H9 (cell line): Measurements from ENCODE around the gene ZNF608. TPM values are rescaled to one million over a fixed set of nuclear protein-coding genes. Genes with fewer than 3 reads are reported as not detected.

Experiments
- DNase-seq: peaks from one replicate; pipeline ENCODE4 v3.0.0-alpha.2; 2017
- H2AFZ ChIP-seq: one replicate; pipeline ENCODE4 v1.6.1; 2013; ENCODE audit warnings: mild to moderate bottlenecking, low read length, control low read depth, moderate library complexity
- H2AK5ac ChIP-seq: 2 replicates; pipeline ENCODE4 v1.6.1; 2013; ENCODE audit warnings: low read length, control low read depth, mixed read lengths; ENCODE audit not compliant: insufficient read length
- H2BK120ac ChIP-seq: one replicate; pipeline ENCODE4 v1.6.1; 2013; ENCODE audit warnings: low read depth, mild to moderate bottlenecking, low read length, control low read depth, inconsistent platforms; ENCODE audit not compliant: poor library complexity, severe bottlenecking
- H2BK12ac ChIP-seq: 2 replicates; pipeline ENCODE4 v1.6.1; 2013; ENCODE audit warnings: low read length, control low read depth, mixed read lengths, low read depth; ENCODE audit not compliant: insufficient read length
- H2BK15ac ChIP-seq: 2 replicates; pipeline ENCODE4 v1.6.1; 2013; ENCODE audit warnings: low read depth, low read length, control low read depth
- H2BK20ac ChIP-seq: one replicate; pipeline ENCODE4 v1.6.1; 2013; ENCODE audit warnings: low read depth, mild to moderate bottlenecking, low read length, control low read depth, inconsistent platforms; ENCODE audit not compliant: poor library complexity, severe bottlenecking
- H2BK5ac ChIP-seq: 2 replicates; pipeline ENCODE4 v1.6.1; 2013; ENCODE audit warnings: low read length, control low read depth, mixed read lengths; ENCODE audit not compliant: insufficient read length
- H3K14ac ChIP-seq: 2 replicates; pipeline ENCODE4 v1.6.1; 2013; ENCODE audit warnings: low read length, control low read depth; ENCODE audit not compliant: insufficient read depth
- H3K18ac ChIP-seq: 2 replicates; pipeline ENCODE4 v1.6.1; 2013; ENCODE audit warnings: low read depth, mild to moderate bottlenecking, mixed read lengths, low read length, control low read depth; ENCODE audit not compliant: insufficient read length
- H3K23ac ChIP-seq: 2 replicates; pipeline ENCODE4 v1.6.1; 2013; ENCODE audit warnings: low read length, control low read depth, mixed read lengths, low read depth; ENCODE audit not compliant: insufficient read length
- H3K23me2 ChIP-seq: 2 replicates; pipeline ENCODE4 v1.6.1; 2013; ENCODE audit warnings: low read depth, mild to moderate bottlenecking, mixed read lengths, low read length, control low read depth; ENCODE audit not compliant: insufficient read length, poor library complexity, severe bottlenecking
- H3K27ac ChIP-seq: 2 replicates; pipeline ENCODE4 v1.5.1; 2013; ENCODE audit warnings: low read length, control low read depth, mixed read lengths, low read depth; ENCODE audit not compliant: insufficient read length
- H3K27me3 ChIP-seq: 2 replicates; pipeline ENCODE4 v1.6.1; 2013; ENCODE audit warnings: low read length, control low read depth, inconsistent platforms; ENCODE audit not compliant: insufficient read depth
- H3K4ac ChIP-seq: 2 replicates; pipeline ENCODE4 v1.6.1; 2013; ENCODE audit warnings: low read depth, mild to moderate bottlenecking, control low read depth, inconsistent platforms, low read length, moderate library complexity
- H3K4me1 ChIP-seq: 2 replicates; pipeline ENCODE4 v1.6.1; 2013; ENCODE audit warnings: low read length, control low read depth, inconsistent platforms; ENCODE audit not compliant: insufficient read depth
- H3K4me2 ChIP-seq: 2 replicates; pipeline ENCODE4 v1.6.1; 2013; ENCODE audit warnings: low read length, control low read depth, mixed read lengths; ENCODE audit not compliant: insufficient read length, insufficient read depth
- H3K56ac ChIP-seq: 2 replicates; pipeline ENCODE4 v1.6.1; 2013; ENCODE audit warnings: low read depth, mild to moderate bottlenecking, mixed read lengths, low read length, control low read depth; ENCODE audit not compliant: insufficient read length
- H3K79me1 ChIP-seq: 2 replicates; pipeline ENCODE4 v1.6.1; 2013; ENCODE audit warnings: low read depth, mild to moderate bottlenecking, moderate library complexity, low read length, control low read depth, inconsistent platforms; ENCODE audit not compliant: insufficient read depth, poor library complexity, severe bottlenecking
- H3K79me2 ChIP-seq: 2 replicates; pipeline ENCODE4 v1.6.1; 2013; ENCODE audit warnings: low read length, control low read depth, inconsistent platforms; ENCODE audit not compliant: insufficient read depth
- H3K9ac ChIP-seq: 2 replicates; pipeline ENCODE4 v1.6.1; 2013; ENCODE audit warnings: low read length, control low read depth, mixed read lengths; ENCODE audit not compliant: insufficient read length; ENCODE audit errors: extremely low read depth
- H3K9me3 ChIP-seq: one replicate; pipeline ENCODE4 v1.6.1; 2013; ENCODE audit warnings: low read depth, low read length, inconsistent platforms; ENCODE audit not compliant: control insufficient read depth
- H3T11ph ChIP-seq: one replicate; pipeline ENCODE4 v1.6.1; 2013; ENCODE audit warnings: mild to moderate bottlenecking, low read length, control low read depth, inconsistent platforms
- H4K20me1 ChIP-seq: one replicate; pipeline ENCODE4 v1.6.1; 2013; ENCODE audit not compliant: control insufficient read depth, insufficient read length, insufficient read depth
- H4K5ac ChIP-seq: 2 replicates; pipeline ENCODE4 v1.6.1; 2013; ENCODE audit warnings: low read depth, mild to moderate bottlenecking, mixed read lengths, low read length, control low read depth; ENCODE audit not compliant: insufficient read length
- H4K8ac ChIP-seq: replicated peaks from 2 replicates; pipeline ENCODE4 v1.6.1; 2013; ENCODE audit warnings: low read length, control low read depth, mixed read lengths, low read depth; ENCODE audit not compliant: insufficient read length
- H4K91ac ChIP-seq: 2 replicates; pipeline ENCODE4 v1.6.1; 2013; ENCODE audit warnings: low read depth, mild to moderate bottlenecking, moderate library complexity, mixed read lengths, low read length, control low read depth; ENCODE audit not compliant: insufficient read length
- H3K27ac Mint-ChIP-seq, 3 experiments: 2 replicates in 2 of 3; 3 replicates in 1 of 3; pipeline ENCODE4 v1.8.0; 2020 to 2021; ENCODE audit warnings: mixed read lengths in 3 of 3, mild to moderate bottlenecking in 1 of 3, moderate library complexity in 1 of 3
- H3K27me3 Mint-ChIP-seq: 2 replicates; pipeline ENCODE4 v1.8.0; 2021; ENCODE audit warnings: low read depth, mild to moderate bottlenecking, moderate library complexity, mixed read lengths
- H3K36me3 Mint-ChIP-seq, 3 experiments: 2 replicates in 2 of 3; 3 replicates in 1 of 3; pipeline ENCODE4 v1.8.0; 2020 to 2021; ENCODE audit warnings: low read depth in 3 of 3, mixed read lengths in 3 of 3; ENCODE audit not compliant: insufficient read depth in 1 of 3
- H3K4me1 Mint-ChIP-seq, 2 experiments: 2 replicates each; pipeline ENCODE4 v1.8.0; 2020; ENCODE audit warnings: mixed read lengths in 2 of 2
- H3K4me3 Mint-ChIP-seq, 2 experiments: 2 replicates in 1 of 2; 3 replicates in 1 of 2; pipeline ENCODE4 v1.8.0; 2020 to 2021; ENCODE audit warnings: mild to moderate bottlenecking in 2 of 2, mixed read lengths in 2 of 2, moderate library complexity in 1 of 2
- H3K9me3 Mint-ChIP-seq, 2 experiments: 2 replicates in 1 of 2; 3 replicates in 1 of 2; pipeline ENCODE4 v1.8.0; 2020; ENCODE audit warnings: mild to moderate bottlenecking in 2 of 2, mixed read lengths in 2 of 2, moderate library complexity in 1 of 2
- CTCF ChIP-seq: fragments of 200-600 bp; sonication (generic); conservative IDR thresholded peaks from 3 replicates; pipeline ENCODE4 v1.8.0; 2021; ENCODE audit warnings: antibody characterized with exemption, mild to moderate bottlenecking
- WGBS: extraction: QIAGEN DNeasy Blood & Tissue Kit; methylation state at CpG from one replicate; pipeline ENCODE4 v1.1.7; 2013; ENCODE audit warnings: missing lambda C conversion rate, low lambda C conversion rate, mixed read lengths; ENCODE audit not compliant: insufficient read length; ENCODE audit errors: extremely low coverage; 5-methylcytosine and 5-hydroxymethylcytosine counted together
- total RNA-seq: library from RNA; stranded (reverse); gene quantifications from 2 replicates; pipeline ENCODE4 v1.2.1, GENCODE V29; 2021

Gene ZNF608
- total RNA-seq, 1 experiment from 2014 or later: 67.0 TPM

- peaks cover 11% of the 10 kb centered on the region; the same call in 1 of the 2 replicates for H3K4me1 ChIP-seq
Measured at GRCh38 chr5:124725622-124726258, 20.7 kb downstream of the ZNF608 start.

More at GRCh38 chr5:124725622-124726258, 20.7 kb downstream of the ZNF608 start:
- Histone ChIP-seq H2AFZ (no peak overlapping the region), H3K9me3 (no peaks in the 10 kb centered on the region), H3K27me3 (no peaks in the 10 kb centered on the region; the same call in 1 of the 2 replicates), H3K23ac (no peak overlapping the region), H3K4ac (no peak overlapping the region), H3K4me2 (no peak overlapping the region), H2BK15ac (no peak overlapping the region), H3K14ac (no peak overlapping the region), H4K5ac (no peak overlapping the region), H3K79me1 (peaks cover 13% of the 10 kb centered on the region), H3K27ac (no peak overlapping the region), H2BK12ac (no peak overlapping the region), H3K56ac (no peak overlapping the region), H4K8ac (no peak overlapping the region), H4K91ac (no peak overlapping the region), H3K18ac (no peak overlapping the region), H2AK5ac (no peak overlapping the region), H2BK120ac (no peak overlapping the region), H2BK5ac (no peak overlapping the region), H3T11ph (no peak overlapping the region), H3K23me2 (no peaks in the 10 kb centered on the region), H3K9ac (no peak overlapping the region), H2BK20ac (no peak overlapping the region), H3K79me2 (peaks cover 65% of the 10 kb centered on the region; the same call in 1 of the 2 replicates), H4K20me1 (no peaks in the 10 kb centered on the region)
- H3K27me3 Mint-ChIP-seq: no peaks in the 10 kb centered on the region
- peaks cover 63 to 73% of the 10 kb centered on the region in 2 experiments for H3K4me1 Mint-ChIP-seq
- peaks cover 2 to 20% (median 12%) of the 10 kb centered on the region in 3 experiments; a peak in 6 of 7 replicates for H3K36me3 Mint-ChIP-seq
- H3K27ac Mint-ChIP-seq: peak overlapping the region in 2 of 3 experiments; percentile 1 to 71; a peak in 1 of 7 replicates
- no peak overlapping the region for H3K4me3 Mint-ChIP-seq
- WGBS: no CpG with 5 or more reads among the region's 4 CpGs
- H3K9me3 Mint-ChIP-seq: no peaks in the 10 kb centered on the region
- no peak for DNase-seq
- TF ChIP-seq CTCF: no peak
